DMS153 treated with DMSO at 0.1 percent for 48 hours (cell line): ENCODE results near the gene PIM1.
A peak's percentile ranks its signal among the peaks of the same experiment; 100 is the strongest.

Experiments used
- DNase-seq: peaks from one replicate; lab custom pipeline; 2025; ENCODE audit not compliant: unreplicated experiment; lab: John Stamatoyannopoulos, UW

The PIM1 gene

DNA sequence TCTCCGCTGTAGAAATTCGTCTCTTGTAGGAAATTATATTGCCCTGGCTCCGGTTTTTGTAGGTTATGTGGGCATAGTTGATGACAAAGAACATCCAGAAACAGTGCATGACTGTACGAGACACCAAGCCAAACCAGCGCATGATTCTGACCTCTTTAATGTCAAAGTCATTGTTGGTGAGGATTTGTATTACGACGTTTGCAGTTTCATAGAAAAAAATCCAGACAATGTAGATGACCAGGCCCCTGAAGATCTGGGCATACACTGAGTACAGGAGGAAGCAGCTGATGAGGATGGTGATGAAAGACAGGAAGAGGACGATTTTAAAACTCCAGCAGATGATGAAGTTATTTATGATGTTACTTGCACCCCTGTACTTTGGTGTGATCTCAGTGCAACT is 48.6 kb downstream of the PIM1 start:
- DNase-seq: no peak

DNA sequence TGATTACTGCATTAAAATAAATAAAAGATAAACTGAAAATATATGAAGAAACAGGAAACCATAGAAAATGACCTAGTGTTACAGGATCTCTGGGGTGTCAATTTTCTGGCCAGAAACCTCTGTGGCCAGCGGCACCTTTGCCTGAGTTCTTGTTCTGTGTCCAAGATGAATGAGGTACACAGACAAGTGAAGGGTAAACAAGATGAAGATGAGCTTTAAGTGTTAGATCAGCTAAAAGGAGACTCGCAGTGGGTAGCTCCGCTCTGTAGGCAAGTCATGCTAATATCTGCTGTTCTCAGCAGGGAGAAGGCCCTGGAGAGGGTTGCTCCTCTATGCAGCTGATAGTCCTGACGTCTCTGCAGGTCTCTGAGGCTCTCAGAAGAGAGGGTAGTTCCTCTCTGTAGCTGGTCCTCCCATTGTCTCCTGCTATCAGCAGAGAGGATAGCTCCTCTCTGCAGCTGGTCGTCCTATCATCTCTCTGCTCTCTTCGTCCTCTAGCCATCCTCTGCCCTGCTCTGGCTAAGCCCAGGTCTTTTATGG is 51.7 kb downstream of the PIM1 start:
- DNase-seq: no peak

DNA sequence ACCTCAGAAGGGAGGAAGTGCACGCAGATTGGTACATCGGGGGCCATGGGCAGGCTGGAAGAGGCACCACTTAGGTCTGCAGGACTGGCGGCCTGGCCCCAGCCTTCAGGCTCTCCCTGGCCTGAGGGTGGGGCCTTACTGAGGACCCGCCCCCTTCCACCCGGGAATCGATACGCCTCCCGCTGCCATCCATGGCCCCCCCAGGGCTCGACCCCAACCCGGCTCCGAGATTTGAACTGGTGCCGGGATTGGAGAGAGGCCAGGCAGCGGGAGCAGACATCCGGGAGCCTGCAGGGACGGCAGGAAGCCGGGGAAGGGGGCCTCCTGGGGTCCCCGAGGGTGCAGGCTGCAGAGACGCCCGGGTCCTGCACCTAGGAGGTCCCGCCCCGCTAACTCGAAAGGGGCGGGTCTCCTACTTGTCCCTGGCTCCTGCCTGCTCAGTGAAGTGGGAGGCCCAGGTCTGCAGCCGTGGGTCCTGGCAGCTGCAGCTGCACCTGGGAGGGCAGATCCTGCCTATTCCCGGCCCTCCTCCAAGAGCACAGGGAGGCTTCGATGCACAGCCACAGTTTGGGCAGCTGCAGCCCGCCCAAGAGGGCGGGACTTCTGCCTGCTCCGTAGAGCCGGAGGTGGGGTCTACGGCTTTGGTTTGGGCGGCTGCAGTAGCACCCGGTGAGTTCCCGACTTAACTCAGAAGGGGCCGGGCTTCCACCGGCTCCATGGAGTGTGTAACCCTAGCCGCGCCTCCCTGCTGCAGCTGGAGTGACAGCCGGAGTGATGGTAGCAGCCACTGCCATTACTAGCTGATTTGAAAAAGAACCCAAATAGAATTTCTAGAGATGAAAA is 52.4 kb downstream of the PIM1 start:
- DNase-seq: peak; percentile 60

DNA sequence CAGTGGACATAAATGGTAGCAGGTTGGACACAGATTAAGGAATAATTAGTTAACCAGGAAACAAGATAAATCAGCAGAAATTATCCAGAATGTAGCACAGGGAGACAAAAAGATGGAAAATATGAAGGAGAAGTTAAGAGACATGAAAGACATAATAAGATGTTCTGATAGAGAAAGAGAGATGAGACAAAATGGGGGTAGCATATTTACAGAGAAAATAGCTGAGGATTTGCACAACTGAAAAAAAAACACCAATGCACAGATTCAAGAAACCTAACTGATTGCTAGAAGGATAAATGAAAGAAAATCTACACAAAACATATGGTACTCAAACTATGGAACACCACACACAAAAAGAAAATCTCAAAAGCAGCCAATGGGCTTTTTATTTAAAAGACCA is 53.0 kb downstream of the PIM1 start:
- DNase-seq: no peak
